ENCODE measurements around the gene FBH1. TPM values are rescaled to one million over a fixed set of nuclear protein-coding genes. Genes with fewer than 3 reads are reported as not detected.
"Not testable (repeated sequence)": the region's sequence is repeated elsewhere in the genome, so short reads cannot be mapped to it uniquely, and the experiment has no call there.

FBH1 gene
- total and polyA plus RNA-seq, 8 donors, result 74.7 to 96.1 (median 85.0) TPM

DNA sequence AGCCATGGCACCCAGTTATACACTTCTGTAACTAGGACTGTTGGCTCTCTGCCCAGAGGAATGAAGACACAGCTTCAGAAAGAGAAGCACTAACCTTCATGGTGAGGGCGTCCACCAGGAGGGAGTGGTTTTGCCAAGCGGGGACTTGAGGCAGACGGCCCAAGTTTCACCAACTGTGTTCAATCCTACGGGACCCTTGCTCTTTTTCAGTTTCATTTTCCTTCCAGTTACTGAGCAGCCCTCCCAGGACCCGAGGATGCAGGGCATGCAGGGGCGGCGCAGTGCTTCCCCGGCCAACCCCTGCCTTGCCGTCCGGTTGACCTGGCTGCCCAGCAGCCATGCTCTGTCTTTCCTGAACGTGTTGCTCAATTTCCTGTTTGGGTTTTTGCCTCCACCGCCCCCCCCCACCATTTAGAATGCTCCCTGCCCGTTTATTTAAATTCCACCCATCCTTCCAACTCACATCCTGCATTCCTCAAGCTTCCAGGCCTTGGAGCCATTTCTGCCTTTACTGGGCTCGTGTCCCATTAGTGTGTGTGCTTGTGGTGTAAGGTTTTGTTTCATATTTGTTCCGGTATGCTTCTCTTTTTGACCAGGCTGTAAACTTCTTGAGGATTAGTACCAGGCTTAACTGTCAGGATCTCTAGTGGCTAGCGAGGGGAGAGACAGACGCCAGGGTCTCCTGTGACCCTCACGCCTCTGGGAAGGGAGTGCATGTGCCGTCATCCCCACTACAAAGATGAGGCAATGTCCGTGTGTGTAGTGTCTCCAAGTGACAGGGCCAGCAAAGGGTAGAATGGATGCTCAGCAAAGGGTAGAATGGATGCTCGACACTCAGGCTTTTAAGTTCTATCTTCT is 55.7 kb downstream of the FBH1 start:
- Histone ChIP-seq H3K4me3 (peak overlapping the region in 1 of 2 donors; percentile 42), H3K27me3 (no peaks in the 10 kb centered on the region), H3K36me3 (no peaks in the 10 kb centered on the region), H3K4me1 (peaks cover 25 to 81% of the 10 kb centered on the region in 2 donors), H3K27ac (peak overlapping the region; percentile 89 to 92), H3K9me3 (no peaks in the 10 kb centered on the region)
- ATAC-seq (peak; percentile 12), DNase-seq (peak; percentile 58 to 87 (median 74))
- TF ChIP-seq, protein P1, sequence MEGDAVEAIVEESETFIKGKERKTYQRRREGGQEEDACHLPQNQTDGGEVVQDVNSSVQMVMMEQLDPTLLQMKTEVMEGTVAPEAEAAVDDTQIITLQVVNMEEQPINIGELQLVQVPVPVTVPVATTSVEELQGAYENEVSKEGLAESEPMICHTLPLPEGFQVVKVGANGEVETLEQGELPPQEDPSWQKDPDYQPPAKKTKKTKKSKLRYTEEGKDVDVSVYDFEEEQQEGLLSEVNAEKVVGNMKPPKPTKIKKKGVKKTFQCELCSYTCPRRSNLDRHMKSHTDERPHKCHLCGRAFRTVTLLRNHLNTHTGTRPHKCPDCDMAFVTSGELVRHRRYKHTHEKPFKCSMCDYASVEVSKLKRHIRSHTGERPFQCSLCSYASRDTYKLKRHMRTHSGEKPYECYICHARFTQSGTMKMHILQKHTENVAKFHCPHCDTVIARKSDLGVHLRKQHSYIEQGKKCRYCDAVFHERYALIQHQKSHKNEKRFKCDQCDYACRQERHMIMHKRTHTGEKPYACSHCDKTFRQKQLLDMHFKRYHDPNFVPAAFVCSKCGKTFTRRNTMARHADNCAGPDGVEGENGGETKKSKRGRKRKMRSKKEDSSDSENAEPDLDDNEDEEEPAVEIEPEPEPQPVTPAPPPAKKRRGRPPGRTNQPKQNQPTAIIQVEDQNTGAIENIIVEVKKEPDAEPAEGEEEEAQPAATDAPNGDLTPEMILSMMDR (IDR thresholded peaks at IDR 0.05), result no peak
- intact Hi-C loops (cut with DNase I), result loop anchor here in 1 of 2 donors (5.0 kb wide), 1 partner anchor 142 kb away; the partner anchor contains the start of gene RBM17

DNA sequence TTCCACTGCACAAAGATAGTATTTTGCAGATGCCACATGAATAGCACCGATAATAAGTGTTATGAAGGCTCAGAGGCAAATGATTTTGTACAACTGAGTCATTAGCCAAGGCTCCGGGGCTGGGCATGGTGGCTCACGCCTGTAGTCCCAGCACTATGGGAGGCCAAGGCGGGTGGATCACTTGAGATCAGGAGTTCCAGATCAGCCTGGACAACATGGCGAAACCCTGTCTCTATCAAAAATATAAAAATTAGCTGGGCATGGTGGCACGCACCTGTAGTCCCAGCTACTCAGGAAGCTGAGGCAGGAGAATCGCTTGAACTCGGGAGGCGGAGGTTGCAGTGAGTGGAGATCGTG is 56.4 kb downstream of the FBH1 start:
- H3K9me3 ChIP-seq, ATAC-seq, H3K36me3 ChIP-seq, H3K4me3 ChIP-seq, DNase-seq, H3K27me3 ChIP-seq: not testable (repeated sequence)
- H3K4me1 ChIP-seq, result peaks cover 24 to 86% of the 10 kb centered on the region in 2 donors
- intact Hi-C loops (cut with DNase I), result loop anchor here in 1 of 2 donors (5.0 kb wide), 1 partner anchor 141 kb away; the partner anchor contains the start of gene RBM17
- peak overlapping the region; percentile 89 to 92 for H3K27ac ChIP-seq

DNA sequence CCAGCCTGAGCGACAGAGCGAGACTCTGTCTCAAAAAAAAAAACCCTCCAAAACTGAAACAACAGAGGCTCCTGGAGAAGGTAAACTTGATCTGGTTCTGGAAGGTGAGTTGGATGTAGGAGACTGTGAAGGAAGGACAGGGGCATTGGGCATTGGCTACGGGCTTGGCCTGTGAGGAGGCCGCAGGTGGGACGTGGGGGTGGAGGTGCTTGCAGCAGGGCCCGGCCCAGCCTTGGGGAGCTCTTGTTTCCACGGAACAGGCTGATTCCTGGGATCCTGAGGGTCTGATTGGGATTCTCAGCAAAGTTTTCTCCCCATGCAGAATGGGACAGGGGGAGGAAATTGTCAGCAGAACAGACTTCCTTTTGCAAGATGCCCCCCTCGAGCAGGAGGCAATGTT is 56.7 kb downstream of the FBH1 start:
- Histone ChIP-seq H3K4me1 (peaks cover 22 to 86% of the 10 kb centered on the region in 2 donors), H3K9me3 (no peaks in the 10 kb centered on the region), H3K27me3 (no peaks in the 10 kb centered on the region), H3K4me3 (no peak overlapping the region), H3K36me3 (peaks cover 0 to 2% of the 10 kb centered on the region in 2 donors), H3K27ac (peak overlapping the region; percentile 89 to 92)
- DNase-seq (no peak), ATAC-seq (no peak)
- TF ChIP-seq, protein P1 (IDR thresholded peaks at IDR 0.05), result no peak
- intact Hi-C loops (cut with DNase I), result loop anchor here in 1 of 2 donors (5.0 kb wide), 1 partner anchor 141 kb away; the partner anchor contains the start of gene RBM17

DNA sequence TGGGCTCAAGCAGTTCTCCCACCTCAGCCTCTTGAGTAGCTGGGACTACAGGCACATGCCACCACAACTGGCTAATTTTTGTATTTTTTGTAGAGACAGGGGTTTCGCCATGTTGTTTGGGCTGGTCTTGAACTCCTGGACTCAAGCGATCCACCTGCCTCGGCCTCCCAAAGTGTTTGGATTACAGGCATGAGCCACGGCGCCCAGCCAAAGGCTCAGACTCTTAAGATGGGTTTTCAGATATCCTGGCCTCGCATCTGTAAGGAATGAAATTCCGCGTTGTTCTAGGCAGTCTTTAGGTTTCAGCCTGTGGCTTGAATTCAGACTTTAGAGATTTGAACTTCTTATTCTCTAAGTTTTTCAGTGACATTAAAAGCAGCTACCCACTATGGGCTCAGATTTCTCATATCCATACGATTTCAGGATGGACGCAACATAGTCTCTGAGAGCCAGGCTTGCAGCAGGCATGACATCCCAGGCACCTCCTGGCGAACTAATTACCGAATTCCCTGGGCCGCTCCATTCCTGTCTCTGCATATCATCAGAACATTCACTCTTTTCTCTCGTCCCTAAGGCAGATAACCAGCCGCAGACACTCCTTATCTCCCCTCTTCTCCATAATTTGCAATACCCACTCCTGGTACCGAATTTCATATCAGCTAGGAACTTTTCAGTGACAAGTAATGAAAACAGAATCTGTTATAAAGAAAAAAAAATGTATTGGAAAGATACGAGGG is 57.6 kb downstream of the FBH1 start:
- Histone ChIP-seq H3K4me3 (no peak overlapping the region), H3K9me3 (no peaks in the 10 kb centered on the region), H3K27ac (peak overlapping the region in 1 of 2 donors; percentile 89), H3K36me3 (peaks cover 0 to 10% of the 10 kb centered on the region in 2 donors), H3K27me3 (no peaks in the 10 kb centered on the region), H3K4me1 (peaks cover 22 to 82% of the 10 kb centered on the region in 2 donors)
- DNase-seq (no peak), ATAC-seq (no peak)
- intact Hi-C loops (cut with DNase I), result loop anchor here in 1 of 2 donors (5.0 kb wide), 1 partner anchor 140 kb away; the partner anchor contains the start of gene RBM17
- TF ChIP-seq, protein P1 (IDR thresholded peaks at IDR 0.05), result no peak

DNA sequence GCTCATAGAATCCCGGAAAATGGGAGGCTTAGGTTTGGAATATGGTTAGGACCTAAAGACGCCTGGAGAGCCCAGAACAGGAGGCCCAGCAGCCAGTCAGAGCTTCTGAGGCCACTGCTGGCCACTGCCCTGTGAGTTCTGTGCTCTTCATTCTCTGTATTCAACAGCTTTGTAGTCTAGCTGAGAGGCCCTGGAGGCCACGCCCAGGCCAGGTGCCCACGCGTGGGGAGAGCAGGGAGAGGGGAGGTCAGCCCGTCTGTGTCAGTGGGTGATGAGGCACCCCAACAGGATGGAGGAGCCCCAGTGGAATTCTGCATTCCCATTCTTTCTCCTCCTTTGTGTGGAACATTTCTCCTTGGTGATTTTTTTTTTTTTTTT is 58.2 kb downstream of the FBH1 start:
- no peaks in the 10 kb centered on the region for H3K27me3 ChIP-seq
- H3K4me1 ChIP-seq, result peaks cover 21 to 78% of the 10 kb centered on the region in 2 donors
- no peaks in the 10 kb centered on the region for H3K9me3 ChIP-seq
- H3K27ac ChIP-seq, result peak overlapping the region in 1 of 2 donors; percentile 89
- TF ChIP-seq, protein P1 (IDR thresholded peaks at IDR 0.05), result no peak
- intact Hi-C loops (cut with DNase I), result loop anchor here in 1 of 2 donors (5.0 kb wide), 1 partner anchor 139 kb away; the partner anchor contains the start of gene RBM17
- DNase-seq (no peak), ATAC-seq (no peak)
- no peak overlapping the region for H3K4me3 ChIP-seq
- H3K36me3 ChIP-seq, result peaks cover 0 to 16% of the 10 kb centered on the region in 2 donors

All from left lung (tissue), 10 donors.